SJSA1 (cell line): ENCODE results near the gene SH3GLB2. TPM values are rescaled to one million over a fixed set of nuclear protein-coding genes. Genes with fewer than 3 reads are reported as not detected.
A peak's percentile ranks its signal among the peaks of the same experiment; 100 is the strongest.

Experiments
- DNase-seq, 2 experiments: peaks; one replicate each; pipeline ENCODE4 v3.0.0-alpha.2; 2015 to 2020; ENCODE audit warnings: low spot score in 2 of 2, low read depth in 1 of 2
- H3K27ac ChIP-seq: fragments of 250-450 bp; sonication (Bioruptor Pico); 2 replicates; pipeline ENCODE4 v1.5.1; 2020; ENCODE audit warnings: mild to moderate bottlenecking, moderate library complexity
- H3K27me3 ChIP-seq: fragments of 250-450 bp; sonication (Bioruptor Pico); replicated peaks from 2 replicates; pipeline ENCODE4 v1.5.1; 2020; ENCODE audit warnings: mild to moderate bottlenecking, moderate library complexity
- H3K36me3 ChIP-seq: fragments of 250-450 bp; sonication (Bioruptor Pico); 2 replicates; pipeline ENCODE4 v1.5.1; 2020; ENCODE audit warnings: mild to moderate bottlenecking
- H3K4me1 ChIP-seq: fragments of 250-450 bp; sonication (Bioruptor Pico); replicated peaks from 2 replicates; pipeline ENCODE4 v1.6.1; 2021; ENCODE audit warnings: mild to moderate bottlenecking
- H3K4me3 ChIP-seq: fragments of 250-450 bp; sonication (Bioruptor Pico); 2 replicates; pipeline ENCODE4 v1.5.1; 2020; ENCODE audit warnings: mild to moderate bottlenecking
- H3K9me3 ChIP-seq: fragments of 250-450 bp; sonication (Bioruptor Pico); replicated peaks from 2 replicates; pipeline ENCODE4 v1.5.1; 2020; ENCODE audit warnings: mild to moderate bottlenecking
- total RNA-seq: library from RNA; depleted of rRNA; stranded (reverse); fragments of >200 nt; shearing (Covaris generic); gene quantifications from 2 replicates; pipeline ENCODE4 v1.2.3, GENCODE V29; 2014; rRNA removed

The SH3GLB2 gene
- total RNA-seq, result 25.6 and 39.9 TPM in 2 replicates

DNA sequence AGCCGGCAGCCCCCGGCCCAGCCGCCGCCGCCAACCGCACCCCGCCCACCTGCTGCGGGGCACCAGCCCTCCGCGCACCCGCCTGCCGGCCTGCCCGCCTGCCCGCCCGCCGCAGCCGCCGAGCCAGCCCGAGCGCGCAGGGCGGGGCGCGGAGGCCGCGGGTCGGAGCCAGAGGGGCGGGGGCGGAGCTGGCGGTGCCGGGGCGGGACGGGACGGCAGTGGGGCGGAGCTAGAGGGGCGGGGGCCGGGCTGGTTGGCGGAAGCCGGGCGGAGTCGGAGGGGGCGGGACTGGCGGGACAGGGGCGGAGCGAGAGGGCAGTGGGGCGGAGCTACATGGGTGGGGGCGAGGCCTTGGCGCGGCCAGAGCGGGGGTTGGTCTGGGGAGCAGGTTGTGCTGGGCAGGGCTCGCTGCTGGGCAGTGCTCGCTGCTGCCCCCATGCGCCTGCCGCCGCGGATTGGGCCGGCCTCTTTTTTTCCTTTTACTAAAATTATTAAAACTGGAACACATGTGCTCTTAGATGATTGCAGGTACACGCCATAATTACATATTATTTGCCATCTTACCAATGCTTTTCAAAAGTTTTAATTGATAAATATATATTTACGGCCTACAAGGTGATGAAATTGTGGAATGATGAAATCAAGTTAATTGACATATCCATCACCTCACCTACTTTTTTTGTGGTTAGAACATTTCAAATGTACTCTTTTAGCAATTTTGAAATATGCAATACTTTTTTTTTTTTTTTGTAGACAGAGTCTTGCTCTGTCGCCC, at the start of gene SH3GLB2:
Gene SH3GLB2 (minus strand): TSS at position 140 of the 775 bp plus-strand sequence. CDS start 177 bp downstream, outside the sequence.
- Histone ChIP-seq H3K36me3 (no peaks in the 10 kb centered on the region), H3K9me3 (no peaks in the 10 kb centered on the region), H3K4me1 (peaks cover 13% of the 10 kb centered on the region), H3K27me3 (no peaks in the 10 kb centered on the region), H3K4me3 (peak within 1 kb of the TSS; percentile 91), H3K27ac (peak within 1 kb of the TSS; percentile 8; the same call in 1 of the 2 replicates)
- peak; percentile 56 to 94 for DNase-seq

DNA sequence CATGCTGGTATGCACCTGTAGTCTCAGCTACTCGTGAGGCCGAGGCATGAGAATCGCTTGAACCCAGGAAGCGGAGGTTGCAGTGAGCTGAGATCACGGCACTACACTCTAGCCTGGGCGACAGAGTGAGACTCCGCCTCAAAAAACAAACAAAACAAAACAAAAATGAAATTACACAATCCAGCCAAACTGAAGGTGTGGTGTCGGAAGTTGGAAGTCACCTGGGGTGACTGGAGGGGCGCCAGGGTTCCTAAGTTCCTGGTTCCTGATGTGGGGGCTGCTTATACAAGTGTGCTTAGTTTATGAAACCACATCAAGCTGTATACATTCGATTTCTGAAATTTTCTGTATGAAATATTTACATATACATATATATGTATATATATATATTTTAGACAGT, 49.1 kb upstream of the SH3GLB2 start:
- peaks cover 14% of the 10 kb centered on the region for H3K4me1 ChIP-seq
- no peak overlapping the region for H3K4me3 ChIP-seq
- DNase-seq, result no peak
- no peaks in the 10 kb centered on the region; the same call in 1 of the 2 replicates for H3K36me3 ChIP-seq
- H3K27ac ChIP-seq, result no peak overlapping the region
- no peaks in the 10 kb centered on the region for H3K27me3 ChIP-seq
- no peaks in the 10 kb centered on the region for H3K9me3 ChIP-seq

DNA sequence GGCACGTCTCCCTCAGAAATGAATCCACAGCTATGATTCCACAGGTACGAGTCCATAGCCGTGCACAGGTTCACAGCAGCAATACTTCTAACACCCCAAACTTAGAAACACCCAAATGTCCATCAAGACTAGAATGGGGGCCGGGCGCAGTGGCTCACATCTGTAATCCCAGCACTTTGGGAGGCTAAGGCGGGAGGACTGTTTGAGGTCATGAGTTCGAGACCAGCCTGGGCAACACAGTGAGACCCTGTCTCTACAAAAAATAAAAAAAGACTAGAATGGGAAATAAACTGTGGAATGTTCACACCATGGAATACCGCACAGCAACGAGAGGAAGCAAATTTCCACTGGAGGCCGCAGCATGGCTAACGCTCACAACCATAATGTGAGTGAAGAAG, 48.5 kb upstream of the SH3GLB2 start:
- H3K27ac ChIP-seq, result no peak overlapping the region
- no peaks in the 10 kb centered on the region for H3K9me3 ChIP-seq
- H3K4me1 ChIP-seq, result peaks cover 8% of the 10 kb centered on the region
- H3K4me3 ChIP-seq, result no peak overlapping the region
- DNase-seq, result no peak
- no peaks in the 10 kb centered on the region for H3K27me3 ChIP-seq
- H3K36me3 ChIP-seq, result no peaks in the 10 kb centered on the region

DNA sequence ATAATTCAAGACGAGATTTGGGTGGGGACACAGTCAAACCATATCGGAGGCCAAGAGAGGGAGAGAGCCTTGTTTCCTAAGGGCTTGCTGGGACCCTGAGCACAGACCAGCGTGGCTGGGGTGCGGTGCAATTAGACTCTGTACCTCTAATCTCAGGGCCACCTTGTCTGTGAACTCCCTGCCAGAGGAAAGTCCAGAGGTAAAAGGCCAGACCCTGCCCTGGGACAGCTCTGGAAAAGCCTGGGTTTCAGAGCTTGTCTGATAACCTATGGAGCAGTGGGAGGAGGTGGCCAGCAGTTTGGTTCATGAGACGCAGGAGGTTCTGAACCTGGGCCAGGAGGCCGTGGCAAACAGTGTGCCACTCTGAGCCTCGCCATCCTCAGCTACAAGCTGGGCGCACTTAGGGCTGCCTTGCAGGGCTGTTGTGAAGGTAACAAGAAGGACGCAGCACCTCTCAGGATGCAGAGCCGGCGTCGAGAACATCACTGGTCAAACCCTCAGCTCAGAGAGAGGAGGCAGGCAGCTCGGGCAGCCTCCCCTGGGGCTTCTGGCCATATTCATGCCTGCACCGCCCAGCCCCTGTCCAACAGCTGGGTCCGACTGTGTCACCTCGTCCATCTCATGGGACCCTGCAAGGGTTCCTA, 48.0 kb upstream of the SH3GLB2 start:
- no peak for DNase-seq
- Histone ChIP-seq H3K4me3 (no peak overlapping the region), H3K4me1 (peaks cover 6% of the 10 kb centered on the region), H3K36me3 (no peaks in the 10 kb centered on the region), H3K27ac (no peak overlapping the region), H3K27me3 (no peaks in the 10 kb centered on the region), H3K9me3 (no peaks in the 10 kb centered on the region)

DNA sequence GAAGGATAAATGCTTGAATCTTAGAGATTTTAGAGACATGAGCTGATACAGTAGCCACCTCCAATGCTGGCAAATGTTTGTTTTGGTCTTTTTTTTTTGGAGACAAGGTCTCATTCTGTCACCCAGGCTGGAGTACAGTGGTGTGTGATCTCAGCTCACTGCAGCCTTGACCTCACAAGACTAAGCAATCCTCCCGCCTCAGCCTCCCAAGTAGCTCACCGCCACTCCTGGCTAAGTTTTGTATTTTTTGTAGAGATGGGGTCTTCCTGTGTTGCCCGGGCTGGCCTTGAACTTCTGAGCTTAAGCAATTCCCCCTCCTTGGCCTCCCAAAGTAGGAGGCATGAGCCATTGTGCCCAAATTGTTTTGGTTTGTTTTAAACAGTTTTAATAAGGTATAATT, 46.0 kb upstream of the SH3GLB2 start:
- DNase-seq, result no peak
- no peaks in the 10 kb centered on the region for H3K9me3 ChIP-seq
- H3K36me3 ChIP-seq, result no peaks in the 10 kb centered on the region
- no peaks in the 10 kb centered on the region for H3K4me1 ChIP-seq
- H3K27me3 ChIP-seq, result no peaks in the 10 kb centered on the region
- no peak overlapping the region for H3K4me3 ChIP-seq
- no peak overlapping the region for H3K27ac ChIP-seq

DNA sequence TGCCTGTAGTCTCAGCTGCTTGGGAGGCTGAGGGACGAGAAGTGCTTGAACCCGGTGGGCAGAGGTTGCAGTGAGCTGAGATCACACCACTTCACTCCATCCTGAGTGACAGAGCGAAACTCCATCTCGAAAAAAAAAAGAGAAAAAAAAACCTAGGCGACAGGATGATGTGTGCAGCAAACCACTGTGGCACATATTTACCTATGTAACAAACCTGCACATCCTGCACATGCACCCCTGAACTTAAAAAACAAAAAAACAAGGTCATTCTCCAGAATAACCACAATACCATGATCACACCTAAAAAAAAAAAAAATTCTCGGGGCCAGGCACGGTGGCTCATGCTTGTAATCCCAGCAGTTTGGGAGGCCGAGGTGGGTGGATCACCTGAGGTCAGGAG, 45.3 kb upstream of the SH3GLB2 start:
- Histone ChIP-seq H3K36me3 (no peaks in the 10 kb centered on the region), H3K4me1 (no peaks in the 10 kb centered on the region), H3K27ac (no peak overlapping the region), H3K27me3 (no peaks in the 10 kb centered on the region), H3K4me3 (no peak overlapping the region), H3K9me3 (no peaks in the 10 kb centered on the region)
- DNase-seq, result no peak

DNA sequence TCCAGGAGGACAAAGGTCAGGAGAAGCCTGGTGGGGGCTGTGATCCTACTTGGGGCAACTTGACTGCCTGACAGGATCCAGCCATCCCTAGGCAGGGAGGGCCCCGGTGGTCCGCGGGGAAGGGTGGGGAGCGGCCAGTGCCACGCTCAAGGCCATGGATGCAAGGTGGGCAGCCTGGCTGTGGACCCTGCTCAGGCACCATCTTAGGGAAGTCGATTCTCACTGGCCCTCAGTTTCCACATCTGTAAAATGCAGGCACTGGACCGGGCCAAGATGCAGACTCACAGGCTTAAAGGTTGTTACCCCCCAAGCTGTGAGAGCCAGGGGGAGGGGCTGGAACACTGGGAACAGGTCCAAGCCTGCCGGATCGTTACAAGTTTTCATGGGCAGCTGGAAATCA, 44.0 kb upstream of the SH3GLB2 start:
- no peaks in the 10 kb centered on the region for H3K27me3 ChIP-seq
- no peak overlapping the region for H3K27ac ChIP-seq
- H3K36me3 ChIP-seq, result 0 out of 2 replicates have a peak, but pooled peaks cover 4% of the 10 kb centered on the region
- no peaks in the 10 kb centered on the region for H3K4me1 ChIP-seq
- DNase-seq, result no peak
- no peak overlapping the region for H3K4me3 ChIP-seq
- H3K9me3 ChIP-seq, result no peaks in the 10 kb centered on the region

DNA sequence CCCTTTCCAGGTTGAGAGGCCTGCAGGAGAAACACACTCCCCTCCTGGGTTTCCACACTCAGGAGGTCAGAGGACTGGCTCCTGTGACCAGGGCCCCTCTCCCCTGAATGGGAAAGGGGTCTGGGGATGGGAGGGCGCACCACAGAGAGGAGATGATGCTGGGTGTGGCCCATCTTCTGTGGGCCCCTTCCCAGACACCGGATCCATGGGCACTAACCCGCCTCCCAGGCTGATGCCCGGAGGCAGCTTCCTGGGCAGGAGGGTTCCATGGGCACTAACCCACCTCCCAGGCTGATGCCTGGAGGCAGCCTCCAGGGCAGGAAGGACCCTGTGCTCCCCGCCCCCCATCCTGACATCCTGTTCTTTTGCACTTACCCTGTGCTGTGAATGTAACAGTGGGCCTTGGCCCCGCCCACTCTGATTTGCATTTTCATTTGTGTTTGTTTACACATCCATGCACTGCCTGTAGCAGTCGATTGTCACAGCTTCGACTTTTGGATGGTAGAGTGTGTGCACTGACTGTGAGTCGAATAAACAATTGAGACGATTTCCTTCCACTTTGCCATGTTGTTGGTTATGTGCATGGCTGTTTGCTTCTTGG, 43.5 kb upstream of the SH3GLB2 start:
- H3K27me3 ChIP-seq, result no peaks in the 10 kb centered on the region

DNA sequence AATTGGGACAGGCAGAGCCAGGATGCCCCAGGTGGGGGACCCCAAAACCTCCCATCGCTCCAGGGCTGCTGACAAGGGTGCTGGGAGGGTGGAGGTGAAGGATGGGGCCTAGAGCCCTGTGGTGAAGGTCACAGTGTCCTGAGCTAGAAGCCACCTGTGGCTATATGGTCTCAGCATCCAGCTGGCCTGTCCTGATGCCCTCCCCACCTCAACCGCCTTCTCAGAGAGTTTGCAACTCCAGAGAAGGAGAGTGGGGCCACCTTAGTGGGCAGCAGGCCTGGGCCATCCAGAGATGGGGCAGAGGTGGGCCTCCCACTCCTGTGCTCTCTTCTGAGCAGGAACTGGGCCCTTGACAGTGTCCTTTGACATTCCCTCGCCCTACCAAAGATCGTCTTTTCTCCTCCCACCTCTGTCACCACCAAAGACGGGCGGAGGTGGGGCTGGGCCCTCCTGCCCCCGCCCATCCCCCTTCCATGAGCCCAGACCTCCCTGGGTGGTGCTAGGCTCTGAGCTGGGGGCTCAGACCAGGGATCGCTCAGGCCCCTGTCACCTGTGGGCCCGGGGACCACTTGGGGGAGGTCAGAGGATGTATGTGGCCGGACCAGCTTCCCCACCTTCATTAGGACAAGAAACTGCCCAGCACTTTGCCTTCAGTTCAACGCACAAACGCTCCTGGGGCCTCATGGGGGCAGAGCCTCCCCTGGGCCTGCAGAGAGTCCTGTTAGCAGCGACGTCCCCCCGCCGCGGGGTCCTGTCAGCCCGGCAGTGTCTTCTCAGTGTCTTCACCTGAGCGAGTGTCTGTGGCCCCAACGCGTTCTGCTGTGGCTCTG, 42.8 kb upstream of the SH3GLB2 start:
- DNase-seq, result no peak
- Histone ChIP-seq H3K27me3 (no peaks in the 10 kb centered on the region), H3K27ac (no peak overlapping the region), H3K4me1 (no peaks in the 10 kb centered on the region), H3K36me3 (peaks cover 6% of the 10 kb centered on the region; the same call in 1 of the 2 replicates), H3K4me3 (no peak overlapping the region), H3K9me3 (no peaks in the 10 kb centered on the region)

More for the DNA sequence above, 43.5 kb upstream of the SH3GLB2 start:
- H3K27ac ChIP-seq, result no peak overlapping the region
- 0 out of 2 replicates have a peak, but pooled peaks cover 4% of the 10 kb centered on the region for H3K36me3 ChIP-seq
- peak in 1 of 2 experiments; percentile 49 for DNase-seq
- H3K4me3 ChIP-seq, result no peak overlapping the region
- no peaks in the 10 kb centered on the region for H3K9me3 ChIP-seq
- H3K4me1 ChIP-seq, result no peaks in the 10 kb centered on the region

DNA sequence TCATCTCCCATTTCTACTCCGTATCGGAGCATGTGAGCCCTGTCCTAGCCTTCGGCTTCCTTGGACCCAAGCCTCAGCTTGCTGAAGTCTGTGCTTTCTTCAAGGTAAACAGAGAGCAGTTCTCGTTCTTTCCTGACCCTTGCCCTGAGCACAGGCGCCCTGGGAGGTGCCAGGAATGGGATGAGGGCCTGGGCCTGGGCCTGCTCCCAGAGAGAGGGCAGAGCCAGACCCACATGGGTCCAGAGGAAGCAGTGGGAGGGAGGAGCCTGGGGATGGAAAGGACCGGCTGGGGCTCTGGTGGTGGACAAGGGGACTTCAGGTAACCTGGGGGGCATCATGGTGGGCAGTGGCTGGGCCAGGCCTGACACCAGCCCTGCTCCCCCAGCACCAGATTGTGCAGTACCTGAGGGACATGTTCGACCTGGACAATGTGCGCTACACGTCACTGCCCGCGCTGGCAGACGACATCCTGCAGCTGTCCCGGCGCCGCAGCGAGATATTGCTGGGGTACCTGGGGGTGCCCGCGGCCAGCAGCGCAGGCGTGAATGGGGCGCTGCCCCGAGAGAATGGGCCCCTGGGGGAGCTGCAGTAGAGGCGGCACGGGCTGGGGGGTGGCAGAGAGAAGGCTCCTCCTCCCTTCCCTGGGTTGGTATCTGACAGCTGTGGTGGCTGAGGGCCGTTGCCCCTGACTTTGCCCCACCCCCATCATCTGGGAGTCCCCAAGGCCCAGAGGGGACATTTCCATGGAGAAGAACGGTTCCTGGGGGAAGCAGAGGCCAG, 41.9 kb upstream of the SH3GLB2 start:
- Histone ChIP-seq H3K4me3 (no peak overlapping the region), H3K27me3 (no peaks in the 10 kb centered on the region), H3K4me1 (no peaks in the 10 kb centered on the region), H3K27ac (no peak overlapping the region), H3K36me3 (peaks cover 12% of the 10 kb centered on the region; the same call in 1 of the 2 replicates), H3K9me3 (no peaks in the 10 kb centered on the region)
- no peak for DNase-seq

DNA sequence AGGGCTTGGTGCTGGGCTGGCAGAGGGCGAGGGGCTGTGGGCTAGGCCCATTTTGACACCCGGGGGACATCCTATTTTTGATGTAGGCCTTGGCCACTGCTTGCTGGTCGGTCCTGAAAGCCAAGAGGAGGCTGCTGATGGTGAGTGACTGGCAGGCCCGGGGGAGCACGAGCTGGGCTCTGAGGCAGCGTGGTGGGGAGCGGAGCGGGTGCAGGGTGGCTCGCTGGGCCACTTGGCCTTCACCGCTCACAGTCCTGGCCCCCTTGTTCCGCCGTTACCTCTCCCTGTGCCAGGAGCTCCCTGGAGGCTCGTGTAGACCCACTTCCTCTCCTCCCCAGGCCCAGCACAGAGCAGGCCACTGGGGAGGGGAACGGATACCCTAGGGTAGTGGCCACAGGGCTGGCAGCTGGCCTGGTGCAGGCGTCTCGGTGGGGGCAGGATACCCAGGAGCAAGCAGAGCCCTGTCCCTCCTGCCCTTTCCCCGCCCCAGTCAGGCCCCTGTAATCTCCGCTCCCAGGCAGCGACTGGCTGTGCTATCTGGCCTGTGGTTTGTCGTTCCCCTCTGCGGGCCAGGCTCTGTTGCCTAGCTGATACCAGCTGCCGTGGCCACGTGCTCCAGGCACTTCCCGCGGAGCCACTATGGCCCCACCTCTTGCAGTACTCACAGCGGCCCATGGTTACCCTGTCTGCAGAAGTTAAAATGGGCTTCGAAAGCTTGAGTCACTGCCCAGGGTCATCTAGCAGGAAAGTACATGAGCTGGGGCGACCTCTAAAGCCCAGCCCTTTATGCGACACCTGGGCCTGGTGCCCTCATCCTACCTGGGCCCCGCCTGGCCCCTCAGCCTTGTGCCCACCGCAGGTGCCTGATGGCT, 41.1 kb upstream of the SH3GLB2 start:
- H3K36me3 ChIP-seq, result peaks cover 14% of the 10 kb centered on the region; the same call in 1 of the 2 replicates
- H3K4me1 ChIP-seq, result no peaks in the 10 kb centered on the region
- H3K4me3 ChIP-seq, result no peak overlapping the region
- no peak for DNase-seq
- no peaks in the 10 kb centered on the region for H3K9me3 ChIP-seq
- H3K27me3 ChIP-seq, result no peaks in the 10 kb centered on the region
- H3K27ac ChIP-seq, result no peak overlapping the region

DNA sequence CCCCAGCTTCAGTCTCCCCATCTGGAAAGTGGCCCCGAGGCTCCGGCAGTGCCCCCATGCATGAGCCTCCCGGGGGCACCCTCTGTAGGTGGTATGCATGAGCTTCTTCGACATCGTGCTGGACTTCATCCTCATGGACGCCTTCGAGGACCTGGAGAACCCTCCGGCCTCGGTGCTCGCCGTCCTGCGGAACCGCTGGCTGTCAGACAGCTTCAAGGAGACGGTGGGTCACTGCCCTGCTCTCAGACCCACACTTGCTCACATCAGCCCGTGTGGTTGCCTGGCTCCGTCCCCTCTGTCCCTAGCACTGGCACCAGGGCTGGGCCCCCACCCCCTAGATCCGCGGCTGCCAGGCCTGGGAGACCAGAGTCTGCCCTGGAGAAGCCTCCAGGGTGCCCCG, 40.0 kb upstream of the SH3GLB2 start:
- no peak for DNase-seq
- H3K36me3 ChIP-seq, result peaks cover 14% of the 10 kb centered on the region
- no peaks in the 10 kb centered on the region for H3K9me3 ChIP-seq
- no peaks in the 10 kb centered on the region for H3K4me1 ChIP-seq
- H3K27ac ChIP-seq, result no peak overlapping the region
- no peaks in the 10 kb centered on the region for H3K27me3 ChIP-seq
- H3K4me3 ChIP-seq, result no peak overlapping the region
